Fibroblast of the aortic adventitia (primary cell): Measurements from ENCODE around the gene LINC01488. TPM values are rescaled to one million over a fixed set of nuclear protein-coding genes. Genes with fewer than 3 reads are reported as not detected.

Experiments used
- DNase-seq: peaks from one replicate; pipeline ENCODE4 v3.0.0-alpha.2; 2010; ENCODE audit warnings: low read depth
- H3K4me3 ChIP-seq: 2 replicates; pipeline ENCODE4 v1.5.1; 2011; ENCODE audit warnings: low read depth, mild to moderate bottlenecking, control low read depth, low read length, moderate library complexity
- CTCF ChIP-seq: IDR thresholded peaks from 2 replicates; pipeline ENCODE4 v1.5.1; 2011; ENCODE audit warnings: mild to moderate bottlenecking, low read length, control low read depth, inconsistent platforms; ENCODE audit not compliant: insufficient read depth
- total RNA-seq: library from RNA; depleted of rRNA; stranded (reverse); fragments of >200 nt; gene quantifications from 2 replicates; pipeline ENCODE4 v1.2.3, GENCODE V29; 2012; ENCODE audit warnings: low replicate concordance

LINC01488 gene
- total RNA-seq, 1 donor = not detected

- DNase-seq = no peak
- no peak overlapping the region for H3K4me3 ChIP-seq
- no peak for TF ChIP-seq CTCF
These were observed 8.1 kb upstream of the LINC01488 start for GRCh38 chr11:69473276-69473845.

GRCh38 chr11:69474736-69475135 lies 6.7 kb upstream of the LINC01488 start:
- no peak overlapping the region for H3K4me3 ChIP-seq
- no peak for DNase-seq
- no peak for TF ChIP-seq CTCF

GRCh38 chr11:69475141-69475865 lies 6.2 kb upstream of the LINC01488 start:
- DNase-seq = no peak
- no peak overlapping the region for H3K4me3 ChIP-seq
- no peak for TF ChIP-seq CTCF

- H3K4me3 ChIP-seq = no peak overlapping the region
- no peak for DNase-seq
- no peak for TF ChIP-seq CTCF
These were observed 5.5 kb upstream of the LINC01488 start for GRCh38 chr11:69475866-69476471.

- TF ChIP-seq CTCF = no peak
- DNase-seq = no peak
- H3K4me3 ChIP-seq = no peak overlapping the region
These were observed 4.9 kb upstream of the LINC01488 start for GRCh38 chr11:69476509-69476961.

- DNase-seq = no peak
- TF ChIP-seq CTCF = no peak
- no peak overlapping the region for H3K4me3 ChIP-seq
These were observed 4.4 kb upstream of the LINC01488 start for GRCh38 chr11:69477086-69477485.
